GM12872 (cell line): ENCODE data around the gene PRKN.

ENCODE experiments used
- CTCF ChIP-seq: IDR thresholded peaks from 3 replicates; pipeline ENCODE4 v1.5.1; 2011; ENCODE audit warnings: low read depth, mild to moderate bottlenecking, low read length, moderate library complexity; ENCODE audit not compliant: insufficient read depth

The PRKN gene

DNA sequence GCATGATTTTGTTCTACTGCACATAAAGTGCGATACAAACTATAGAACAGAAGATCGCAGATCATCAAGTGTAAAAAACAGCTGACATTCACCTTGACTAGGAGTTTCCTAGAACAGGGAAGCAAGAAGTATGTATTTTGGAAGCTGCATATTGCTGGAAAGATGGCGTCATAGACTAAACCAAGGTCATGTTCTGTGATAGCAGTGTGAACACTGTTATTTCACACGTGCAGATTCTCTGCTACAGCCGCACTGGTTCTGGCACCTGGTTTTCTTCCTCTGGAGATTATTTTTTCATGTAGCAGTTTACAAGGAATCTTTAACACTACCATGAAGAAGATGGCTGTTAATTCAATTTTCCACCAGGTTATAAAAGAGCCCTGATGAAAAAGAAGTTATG lies 681.2 kb downstream of the PRKN start:
- TF ChIP-seq CTCF = no peak

DNA sequence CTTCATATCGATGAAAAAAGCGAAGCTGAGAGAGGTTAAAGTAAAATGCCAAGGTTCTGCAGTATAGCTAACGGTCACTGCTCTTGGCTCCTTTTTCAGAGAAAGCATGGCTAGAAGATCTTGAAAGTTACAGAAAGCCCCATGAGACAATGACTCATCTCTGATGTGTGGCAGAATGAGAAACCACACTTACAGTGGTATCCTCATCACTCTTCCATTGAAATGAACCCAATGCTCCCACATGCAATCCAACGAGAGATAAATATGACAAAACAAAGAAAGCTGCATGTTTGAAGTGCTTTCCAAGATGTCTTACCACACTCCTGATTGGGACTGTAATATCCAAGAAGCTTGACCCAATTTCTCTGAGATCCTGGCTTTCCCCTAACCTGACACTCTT lies 694.9 kb downstream of the PRKN start:
- no peak for TF ChIP-seq CTCF

DNA sequence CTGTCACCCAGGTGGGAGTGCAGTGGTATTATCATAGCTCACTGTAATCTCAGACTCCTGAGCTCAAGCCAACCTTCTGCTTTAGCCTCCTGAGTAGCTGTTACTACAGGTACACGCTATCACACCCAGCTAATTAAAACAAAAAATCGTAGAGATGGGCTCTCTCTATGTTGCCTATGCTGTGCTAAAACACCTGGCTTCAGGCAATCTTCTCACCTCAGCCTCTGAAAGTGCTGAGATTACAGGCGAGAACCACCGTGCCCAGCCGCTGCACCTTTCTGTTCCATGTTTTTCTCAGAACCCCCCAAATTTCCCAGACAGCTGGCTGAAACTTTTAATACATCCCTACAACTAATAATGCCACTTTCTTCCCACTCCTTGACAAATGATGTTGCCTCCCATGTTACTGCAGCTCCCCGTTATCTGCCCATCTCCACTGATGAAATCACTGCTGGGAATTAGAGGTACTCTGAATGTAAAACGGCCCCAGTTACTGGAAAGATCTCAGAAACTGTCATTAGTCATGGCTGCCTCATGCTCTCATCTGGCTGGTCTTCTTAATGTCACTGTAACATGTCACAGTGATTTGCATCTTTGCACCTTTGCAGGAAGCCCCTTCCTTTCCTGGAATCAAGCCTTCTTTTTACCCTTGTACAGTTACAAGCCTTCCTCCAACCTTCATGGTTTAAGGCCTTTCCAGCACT lies 697.5 kb downstream of the PRKN start:
- no peak for TF ChIP-seq CTCF

DNA sequence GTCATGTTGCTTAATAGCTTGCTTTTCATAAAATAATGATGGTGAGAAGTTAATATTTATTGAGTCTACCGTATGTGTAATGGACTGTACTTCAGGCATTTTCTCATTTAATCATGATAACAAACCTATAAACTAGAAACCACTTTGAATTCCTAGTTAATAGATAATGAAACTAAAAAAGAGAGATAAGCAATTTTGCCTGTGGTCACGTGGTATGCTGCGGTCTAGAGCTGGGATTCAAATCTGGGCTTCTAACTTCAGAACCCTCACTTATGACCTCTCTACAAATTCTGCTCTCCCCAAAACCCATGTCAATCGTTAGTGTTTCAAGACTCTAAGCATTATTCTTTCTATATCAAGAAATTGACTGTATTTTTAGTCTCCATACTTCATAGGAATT lies 700.7 kb downstream of the PRKN start:
- no peak for TF ChIP-seq CTCF

DNA sequence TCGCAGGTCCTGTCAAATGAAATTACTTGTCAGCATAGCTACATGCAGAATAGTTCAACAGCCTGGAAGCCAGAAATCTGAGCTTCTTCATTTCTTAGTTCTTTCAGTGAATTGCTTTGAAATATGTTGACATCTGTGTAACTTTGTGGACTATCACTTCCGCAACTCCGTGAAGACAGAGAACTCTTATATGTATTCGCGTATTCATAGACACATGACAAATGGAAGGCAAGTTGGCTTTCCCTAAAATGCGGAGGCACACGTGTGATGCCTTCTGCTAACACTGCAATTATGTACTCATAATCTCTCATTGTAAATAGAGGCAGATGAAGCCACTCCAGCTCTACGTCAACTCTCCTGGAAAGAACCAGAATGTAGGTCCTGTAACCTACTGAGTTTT lies 701.5 kb downstream of the PRKN start:
- no peak for TF ChIP-seq CTCF

DNA sequence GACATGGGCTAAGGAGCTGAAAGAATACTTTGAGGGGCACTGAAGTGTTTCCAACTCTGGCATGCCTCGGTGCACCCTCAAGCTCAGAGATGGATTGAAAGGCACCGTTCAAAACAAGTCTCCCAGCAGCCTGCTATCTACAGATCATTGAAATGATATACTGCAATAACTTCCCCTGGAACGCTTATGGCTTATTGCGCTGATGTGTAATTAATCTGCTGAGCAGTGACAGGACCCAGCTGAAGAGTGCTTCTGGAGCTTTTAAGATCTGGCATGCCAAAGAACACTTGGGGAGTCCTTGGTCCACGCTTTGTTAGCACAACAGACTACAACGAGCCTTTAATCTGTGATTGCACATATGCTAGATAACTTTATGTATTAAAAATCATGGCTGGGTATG lies 708.2 kb downstream of the PRKN start:
- no peak for TF ChIP-seq CTCF

DNA sequence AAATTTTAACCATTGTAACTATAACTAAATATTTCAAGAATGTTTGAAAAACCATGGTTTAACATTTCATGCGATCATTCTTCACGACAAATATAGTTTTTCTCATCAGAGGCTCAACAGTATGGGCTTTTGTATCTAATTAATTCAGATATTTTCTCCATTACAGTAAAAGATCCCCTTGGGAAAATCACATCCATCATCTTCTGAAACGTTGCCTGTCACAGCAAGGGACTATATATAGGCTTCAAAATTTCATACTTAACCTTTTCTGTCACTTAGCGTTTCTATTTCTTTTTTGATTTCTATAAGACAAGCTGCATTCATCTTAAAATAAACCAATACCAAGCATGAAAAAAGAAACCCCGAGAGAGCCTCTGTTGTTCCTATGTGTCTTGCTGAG lies 710.0 kb downstream of the PRKN start:
- no peak for TF ChIP-seq CTCF
